HCT116 (cell line): ENCODE results near the gene KHDC1L. TPM values are rescaled to one million over a fixed set of nuclear protein-coding genes. Genes with fewer than 3 reads are reported as not detected.

Experiments used
- ATAC-seq: fragments of 200-7000 bp; cut with Tn5 transposase; 2 replicates; pipeline ENCODE4 v1.9.1; 2020; ENCODE audit warnings: mild to moderate bottlenecking, moderate library complexity
- BruUV-seq: library from RNA; stranded (reverse); fragments of 400-500 nt; replicated peaks from 2 replicates; lab custom pipeline; 2021; lab: Mats Ljungman, UMichigan
- CTCF ChIA-PET: fragments of 300-600 bp; sonication (Branson Sonifier 250); formaldehyde crosslinking; loops from one replicate; lab custom pipeline; 2021; ENCODE audit warnings: antibody characterized with exemption; lab: Charles Lee
- POLR2A ChIA-PET: fragments of 300-600, 350-600 bp; sonication (Branson Sonifier 250); formaldehyde crosslinking; loops from one replicate; lab custom pipeline; 2021; ENCODE audit warnings: antibody characterized with exemption; lab: Charles Lee
- RAD21 ChIA-PET, 2 experiments: fragments of 300-600 bp; sonication (Branson Sonifier 250); formaldehyde crosslinking; loops; one replicate each; lab custom pipeline; 2023; ENCODE audit warnings: low total read pairs in 2 of 2; ENCODE audit not compliant: uncharacterized antibody in 2 of 2, unreplicated experiment in 2 of 2, low non-redundant PET in 1 of 2; lab: Charles Lee
- DNase-seq: peaks from one replicate; pipeline ENCODE4 v3.0.0-alpha.2; 2010; ENCODE audit warnings: low read depth, low spot score
- H2AFZ ChIP-seq: fragments of 200-600 bp; shearing (Covaris generic), sonication (generic); 2 replicates; pipeline ENCODE4 v1.6.1; 2017; ENCODE audit warnings: low read depth, mixed run types, mixed read lengths, antibody characterized with exemption, low read length; ENCODE audit not compliant: poor library complexity, severe bottlenecking
- H3K27ac ChIP-seq: 2 replicates; pipeline ENCODE4 v1.5.1; 2012; ENCODE audit warnings: low read depth, low read length
- H3K27me3 ChIP-seq: fragments of 200-600 bp; sonication (generic); 2 replicates; pipeline ENCODE4 v1.6.1; 2016; ENCODE audit warnings: mixed run types, low read length, mixed read lengths; ENCODE audit not compliant: insufficient read depth
- H3K36me3 ChIP-seq, 2 experiments: fragments of 200-500 bp in 1 of 2; fragments of 200-600 bp in 1 of 2; sonication (Bioruptor generic) in 1 of 2; sonication (generic) in 1 of 2; 2 replicates each; pipeline versions ENCODE4 v1.5.1 to v1.6.1; 2014 to 2016; ENCODE audit warnings: low read length in 2 of 2, inconsistent platforms in 1 of 2, mixed read lengths in 1 of 2, mixed run types in 1 of 2; ENCODE audit not compliant: insufficient read depth in 2 of 2, control insufficient read depth in 1 of 2
- H3K4me1 ChIP-seq, 2 experiments: fragments of 200-600 bp in 1 of 2; sonication (generic) in 1 of 2; 2 replicates each; pipeline versions ENCODE4 v1.5.1 to v1.6.1; 2012 to 2017; ENCODE audit warnings: low read length in 2 of 2, inconsistent platforms in 1 of 2, mild to moderate bottlenecking in 1 of 2, mixed read lengths in 1 of 2, mixed run types in 1 of 2, moderate library complexity in 1 of 2; ENCODE audit not compliant: insufficient read depth in 2 of 2, control insufficient read depth in 1 of 2
- H3K4me2 ChIP-seq: fragments of 200-600 bp; sonication (generic); 2 replicates; pipeline ENCODE4 v1.6.1; 2017; ENCODE audit warnings: mixed run types, low read length, mixed read lengths
- H3K4me3 ChIP-seq, 2 experiments: fragments of 200-600 bp in 1 of 2; sonication (generic) in 1 of 2; replicated peaks in 1 of 2; 2 replicates each; pipeline ENCODE4 v1.5.1; 2011 to 2016; ENCODE audit warnings: low read length in 2 of 2, control low read depth in 1 of 2, low read depth in 1 of 2, mild to moderate bottlenecking in 1 of 2, mixed read lengths in 1 of 2, mixed run types in 1 of 2
- H3K79me2 ChIP-seq: fragments of 200-600 bp; sonication (generic); 2 replicates; pipeline ENCODE4 v1.6.1; 2017; ENCODE audit warnings: mild to moderate bottlenecking, mixed run types, low read length, moderate library complexity, mixed read lengths; ENCODE audit not compliant: insufficient read depth
- H3K9ac ChIP-seq: fragments of 200-600 bp; sonication (generic); 2 replicates; pipeline ENCODE4 v1.6.1; 2016; ENCODE audit warnings: low read length, mixed read lengths
- H3K9me2 ChIP-seq: fragments of 200-600 bp; sonication (generic), shearing (Covaris generic); 2 replicates; pipeline ENCODE4 v1.6.1; 2017; ENCODE audit warnings: mixed run types, mild to moderate bottlenecking, moderate library complexity; ENCODE audit not compliant: insufficient read depth
- H3K9me3 ChIP-seq, 2 experiments: fragments of 200-500 bp in 1 of 2; fragments of 200-600 bp in 1 of 2; sonication (Bioruptor generic) in 1 of 2; sonication (generic) in 1 of 2; 2 replicates each; pipeline ENCODE4 v1.6.1; 2014 to 2017; ENCODE audit warnings: low read length in 2 of 2, mixed read lengths in 2 of 2, inconsistent platforms in 1 of 2, low read depth in 1 of 2, mild to moderate bottlenecking in 1 of 2, mixed run types in 1 of 2, moderate library complexity in 1 of 2; ENCODE audit not compliant: control insufficient read depth in 1 of 2, insufficient read depth in 1 of 2
- H4K20me1 ChIP-seq: fragments of 200-600 bp; sonication (generic), shearing (Covaris generic); 2 replicates; pipeline ENCODE4 v1.6.1; 2017; ENCODE audit warnings: mixed run types, mild to moderate bottlenecking, moderate library complexity; ENCODE audit not compliant: insufficient read depth
- CBX3 ChIP-seq: IDR thresholded peaks from 2 replicates; pipeline ENCODE4 v1.6.1; 2012; ENCODE audit warnings: low read depth
- CEBPB ChIP-seq: IDR thresholded peaks from 2 replicates; pipeline ENCODE4 v1.6.1; 2012; ENCODE audit warnings: low read depth
- EGR1 ChIP-seq: IDR thresholded peaks from 2 replicates; pipeline ENCODE4 v1.6.1; 2012; ENCODE audit warnings: low read depth
- EZH2 ChIP-seq: fragments of 200-600 bp; sonication (generic); IDR thresholded peaks from 2 replicates; pipeline ENCODE4 v1.6.1; 2017; ENCODE audit warnings: antibody characterized with exemption, mixed run types
- FOSL1 ChIP-seq: IDR thresholded peaks from 2 replicates; pipeline ENCODE4 v1.6.1; 2012; ENCODE audit warnings: low read depth
- JUND ChIP-seq: IDR thresholded peaks from 2 replicates; pipeline ENCODE4 v1.6.1; 2012
- POLR2A ChIP-seq: IDR thresholded peaks from 2 replicates; pipeline ENCODE4 v1.7.0; 2011; ENCODE audit warnings: borderline replicate concordance; ENCODE audit not compliant: insufficient read depth, insufficient read length; ENCODE audit errors: extremely low read depth
- POLR2AphosphoS5 ChIP-seq: IDR thresholded peaks from 2 replicates; pipeline ENCODE4 v1.6.1; 2011; ENCODE audit warnings: mild to moderate bottlenecking, low read depth, low read length, moderate library complexity
- RAD21 ChIP-seq: IDR thresholded peaks from 2 replicates; pipeline ENCODE4 v1.6.1; 2012; ENCODE audit warnings: low read depth, mild to moderate bottlenecking
- REST ChIP-seq: IDR thresholded peaks from 2 replicates; pipeline ENCODE4 v1.6.1; 2012; ENCODE audit warnings: low read depth
- SIN3A ChIP-seq: IDR thresholded peaks from 2 replicates; pipeline ENCODE4 v1.6.1; 2012; ENCODE audit warnings: low read depth
- SP1 ChIP-seq: IDR thresholded peaks from 2 replicates; pipeline ENCODE4 v1.6.1; 2012; ENCODE audit warnings: low read depth
- SRF ChIP-seq: IDR thresholded peaks from 2 replicates; pipeline ENCODE4 v1.6.1; 2012; ENCODE audit warnings: low read depth
- YY1 ChIP-seq: IDR thresholded peaks from 2 replicates; pipeline ENCODE4 v1.6.1; 2011; ENCODE audit warnings: low read length, low read depth, moderate library complexity, mild to moderate bottlenecking; ENCODE audit not compliant: insufficient replicate concordance; ENCODE audit errors: extremely low read depth
- ZBTB33 ChIP-seq: IDR thresholded peaks from 2 replicates; pipeline ENCODE4 v1.6.1; 2011; ENCODE audit warnings: mild to moderate bottlenecking, low read length, moderate library complexity; ENCODE audit not compliant: insufficient replicate concordance; ENCODE audit errors: extremely low read depth
- ZNF274 ChIP-seq: fragments of 200-500 bp; sonication (Bioruptor generic); IDR thresholded peaks from 2 replicates; pipeline ENCODE4 v1.6.1; 2014; ENCODE audit warnings: mild to moderate bottlenecking, low read depth, low read length, inconsistent platforms
- intact Hi-C: fragments of 100-400 bp; cut with micrococcal nuclease; formaldehyde crosslinking; loops from 2 replicates; pipeline ENCODE4 v1.10.0; 2022
- total RNA-seq: library from RNA; stranded (reverse); gene quantifications from one replicate; pipeline ENCODE4 v1.2.1, GENCODE V29; 2021; ENCODE audit not compliant: unreplicated experiment

Gene KHDC1L
- total RNA-seq, 1 experiment from 2014 or later, result 5.4 TPM

GRCh38 chr6:73209117-73209516, 16.2 kb downstream of the KHDC1L start (continued):
- TF ChIP-seq CBX3 (no peak), SIN3A (no peak), YY1 (no peak), SP1 (no peak), JUND (no peak)

GRCh38 chr6:73207221-73207837, 18.0 kb downstream of the KHDC1L start:
- Histone ChIP-seq H3K9me2 (no peaks in the 10 kb centered on the region), H3K9ac (no peak overlapping the region), H3K4me2 (no peak overlapping the region), H3K79me2 (no peaks in the 10 kb centered on the region), H3K36me3 (no peaks in the 10 kb centered on the region), H3K4me3 (no peak overlapping the region), H4K20me1 (no peaks in the 10 kb centered on the region)
- POLR2A ChIA-PET, result no interaction called here
- TF ChIP-seq POLR2AphosphoS5 (no peak), EZH2 (no peak), SIN3A (no peak), RAD21 (no peak), CEBPB (no peak), ZBTB33 (no peak), FOSL1 (no peak), SRF (no peak), JUND (no peak), SP1 (no peak), YY1 (no peak), CBX3 (no peak), ZNF274 (no peak), POLR2A (no peak), EGR1 (no peak), REST (no peak)
- TF ChIP-seq, all 23 proteins: peak for 0
- no peak for ATAC-seq
- ChIA-PET CTCF (no interaction called here), RAD21 (no interaction called here)
- no peak overlapping the region for H3K27ac ChIP-seq
- intact Hi-C loops, result no loop called here
- H3K27me3 ChIP-seq, result no peaks in the 10 kb centered on the region
- DNase-seq, result no peak
- no peaks in the 10 kb centered on the region for H3K4me1 ChIP-seq
- H3K9me3 ChIP-seq, result no peaks in the 10 kb centered on the region
- H2AFZ ChIP-seq, result no peak overlapping the region
- no TSS peak for BruUV-seq
